ENCODE data around the gene PTPRN.
"Not testable (repeated sequence)": the region's sequence is repeated elsewhere in the genome, so short reads cannot be mapped to it uniquely, and the experiment has no call there.

Gene PTPRN

GRCh38 chr2:219306047-219306446, 3.2 kb downstream of the PTPRN start:
- no peak for DNase-seq

GRCh38 chr2:219304223-219304622, 5.0 kb downstream of the PTPRN start:
- no peak for DNase-seq

- no peak for DNase-seq
Observed at GRCh38 chr2:219302412-219302968, 6.7 kb downstream of the PTPRN start.

- DNase-seq = no peak
Observed at GRCh38 chr2:219300022-219300421, 9.2 kb downstream of the PTPRN start.

- DNase-seq = no peak
Observed at GRCh38 chr2:219299372-219299760, 9.8 kb downstream of the PTPRN start.

GRCh38 chr2:219298759-219299371, 10.3 kb downstream of the PTPRN start:
- DNase-seq = peak; percentile 48

GRCh38 chr2:219297766-219298456, 11.3 kb downstream of the PTPRN start:
- DNase-seq = no peak

- no peak for DNase-seq
Observed at GRCh38 chr2:219296631-219297391, 12.4 kb downstream of the PTPRN start.

- no peak for DNase-seq
Observed at GRCh38 chr2:219296142-219296541, 13.1 kb downstream of the PTPRN start.

GRCh38 chr2:219294356-219295351, 14.5 kb downstream of the PTPRN start:
- DNase-seq = peak; percentile 73

GRCh38 chr2:219293736-219294231, 15.4 kb downstream of the PTPRN start:
- DNase-seq = no peak

- DNase-seq = no peak
Observed at GRCh38 chr2:219292616-219293015, 16.6 kb downstream of the PTPRN start.

GRCh38 chr2:219291910-219292490, 17.2 kb downstream of the PTPRN start:
- DNase-seq = no peak

GRCh38 chr2:219291394-219291793, 17.8 kb downstream of the PTPRN start:
- no peak for DNase-seq

- no peak for DNase-seq
Observed at GRCh38 chr2:219290381-219291171, 18.6 kb downstream of the PTPRN start.

GRCh38 chr2:219289537-219290361, 19.5 kb downstream of the PTPRN start:
- DNase-seq = no peak

GRCh38 chr2:219289195-219289536, 20.0 kb downstream of the PTPRN start:
- DNase-seq = no peak

- DNase-seq = no peak
Observed at GRCh38 chr2:219287580-219288265, 21.5 kb downstream of the PTPRN start.

- DNase-seq = not testable (repeated sequence)
Observed at GRCh38 chr2:219287116-219287440, 22.1 kb downstream of the PTPRN start.
